ENCODE data around the gene ZNF346. TPM values are rescaled to one million over a fixed set of nuclear protein-coding genes. Genes with fewer than 3 reads are reported as not detected.
"Not testable (repeated sequence)": the region's sequence is repeated elsewhere in the genome, so short reads cannot be mapped to it uniquely, and the experiment has no call there.

Gene ZNF346
- total RNA-seq, 1 experiment from 2014 or later = 27.3 TPM

DNA sequence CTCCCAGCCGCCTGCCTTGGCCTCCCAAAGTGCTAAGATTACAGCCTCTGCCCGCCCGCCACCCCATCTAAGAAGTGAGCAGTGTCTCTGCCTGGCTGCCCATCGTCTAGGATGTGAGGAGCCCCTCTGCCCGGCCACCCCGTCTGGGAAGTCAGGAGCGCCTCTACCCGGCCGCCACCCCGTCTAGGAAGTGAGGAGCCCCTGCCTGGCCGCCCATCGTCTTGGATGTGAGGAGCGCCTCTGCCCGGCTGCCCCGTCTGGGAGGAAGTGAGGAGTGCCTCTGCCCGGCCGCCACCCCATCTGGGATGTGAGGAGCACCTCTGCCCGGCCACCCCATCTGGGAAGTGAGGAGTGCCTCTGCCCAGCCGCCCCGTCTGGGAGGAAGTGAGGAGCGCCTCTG is 38.9 kb upstream of the ZNF346 start:
- not testable (repeated sequence) for H3K9me3 ChIP-seq (ENCODE audit: low read depth, low read length, poor library complexity, severe bottlenecking); BruUV-seq (replicated peaks)
- peaks cover 16% of the 10 kb centered on the region for H3K36me3 ChIP-seq (ENCODE audit: insufficient read depth, low read length, poor library complexity, severe bottlenecking)

DNA sequence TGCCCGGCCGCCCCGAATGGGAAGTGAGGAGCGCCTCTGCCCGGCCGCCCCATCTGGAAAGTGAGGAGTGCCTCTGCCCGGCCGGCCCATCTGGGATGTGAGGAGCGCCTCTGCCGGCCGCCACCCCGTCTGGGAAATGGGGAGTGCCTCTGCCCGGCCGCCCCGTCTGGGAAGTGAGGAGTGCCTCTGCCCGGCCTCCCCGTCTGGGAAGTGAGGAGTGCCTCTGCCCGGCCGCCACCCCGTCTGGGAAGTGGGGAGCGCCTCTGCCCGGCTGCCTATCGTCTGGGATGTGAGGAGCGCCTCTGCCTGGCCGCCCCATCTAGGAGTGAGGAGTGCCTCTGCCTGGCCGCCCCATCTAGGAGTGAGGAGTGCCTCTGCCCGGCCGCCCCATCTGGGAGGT is 38.3 kb upstream of the ZNF346 start:
- POLR2A ChIA-PET (ENCODE audit: low non-redundant PET); intact Hi-C loops (cut with micrococcal nuclease; ENCODE audit: unreplicated experiment); BruUV-seq (replicated peaks); H3K27me3 ChIP-seq (replicated peaks; ENCODE audit: insufficient read depth, low read depth, low read length, poor library complexity); H3K4me1 ChIP-seq (ENCODE audit: insufficient read depth, low read length, poor library complexity, severe bottlenecking); H3K4me3 ChIP-seq (ENCODE audit: low read depth, low read length, poor library complexity, severe bottlenecking); CTCF ChIA-PET; DNase-seq (ENCODE audit: low spot score); H3K27ac ChIP-seq (ENCODE audit: low read depth, low read length, poor library complexity, severe bottlenecking); H3K9me3 ChIP-seq (ENCODE audit: low read depth, low read length, poor library complexity, severe bottlenecking): not testable (repeated sequence)
- peaks cover 16% of the 10 kb centered on the region for H3K36me3 ChIP-seq (ENCODE audit: insufficient read depth, low read length, poor library complexity, severe bottlenecking)

More for the DNA sequence above, 38.9 kb upstream of the ZNF346 start:
- H3K4me3 ChIP-seq (ENCODE audit: low read depth, low read length, poor library complexity, severe bottlenecking); DNase-seq (ENCODE audit: low spot score); H3K27ac ChIP-seq (ENCODE audit: low read depth, low read length, poor library complexity, severe bottlenecking); H3K4me1 ChIP-seq (ENCODE audit: insufficient read depth, low read length, poor library complexity, severe bottlenecking); CTCF ChIA-PET; intact Hi-C loops (cut with micrococcal nuclease; ENCODE audit: unreplicated experiment); H3K27me3 ChIP-seq (replicated peaks; ENCODE audit: insufficient read depth, low read depth, low read length, poor library complexity); POLR2A ChIA-PET (ENCODE audit: low non-redundant PET): not testable (repeated sequence)

DNA sequence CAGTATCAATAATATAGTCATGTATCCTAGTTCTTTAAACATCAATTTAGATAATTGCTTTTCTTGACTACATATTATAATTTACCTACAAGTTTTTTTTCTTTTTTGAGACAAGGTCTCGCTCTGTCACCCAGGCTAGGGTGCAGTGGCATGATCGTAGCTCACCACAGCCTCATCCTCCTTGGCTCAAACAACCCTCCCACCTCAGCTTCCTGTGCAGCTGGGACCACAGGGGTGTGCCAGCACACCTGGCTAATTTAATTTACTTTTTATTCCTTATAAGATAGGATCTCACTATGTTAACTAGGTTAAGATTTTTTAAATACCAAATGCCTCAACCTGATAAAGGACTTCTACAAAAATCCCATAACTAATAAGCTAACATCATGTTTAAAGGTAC is 37.0 kb upstream of the ZNF346 start:
- Histone ChIP-seq H3K9me3 (ENCODE audit: low read depth, low read length, poor library complexity, severe bottlenecking) (no peaks in the 10 kb centered on the region), H3K4me1 (ENCODE audit: insufficient read depth, low read length, poor library complexity, severe bottlenecking) (no peaks in the 10 kb centered on the region), H3K36me3 (ENCODE audit: insufficient read depth, low read length, poor library complexity, severe bottlenecking) (peaks cover 11% of the 10 kb centered on the region), H3K4me3 (ENCODE audit: low read depth, low read length, poor library complexity, severe bottlenecking) (no peak overlapping the region), H3K27ac (ENCODE audit: low read depth, low read length, poor library complexity, severe bottlenecking) (no peak overlapping the region), H3K27me3 (replicated peaks; ENCODE audit: insufficient read depth, low read depth, low read length, poor library complexity) (no peaks in the 10 kb centered on the region)
- intact Hi-C loops (cut with micrococcal nuclease; ENCODE audit: unreplicated experiment) = no loop called here
- no peak for TF ChIP-seq EZH2 (IDR thresholded peaks at IDR 0.05; ENCODE audit: borderline replicate concordance, low read depth, low read length, poor library complexity, severe bottlenecking)
- TF ChIP-seq, protein P1, sequence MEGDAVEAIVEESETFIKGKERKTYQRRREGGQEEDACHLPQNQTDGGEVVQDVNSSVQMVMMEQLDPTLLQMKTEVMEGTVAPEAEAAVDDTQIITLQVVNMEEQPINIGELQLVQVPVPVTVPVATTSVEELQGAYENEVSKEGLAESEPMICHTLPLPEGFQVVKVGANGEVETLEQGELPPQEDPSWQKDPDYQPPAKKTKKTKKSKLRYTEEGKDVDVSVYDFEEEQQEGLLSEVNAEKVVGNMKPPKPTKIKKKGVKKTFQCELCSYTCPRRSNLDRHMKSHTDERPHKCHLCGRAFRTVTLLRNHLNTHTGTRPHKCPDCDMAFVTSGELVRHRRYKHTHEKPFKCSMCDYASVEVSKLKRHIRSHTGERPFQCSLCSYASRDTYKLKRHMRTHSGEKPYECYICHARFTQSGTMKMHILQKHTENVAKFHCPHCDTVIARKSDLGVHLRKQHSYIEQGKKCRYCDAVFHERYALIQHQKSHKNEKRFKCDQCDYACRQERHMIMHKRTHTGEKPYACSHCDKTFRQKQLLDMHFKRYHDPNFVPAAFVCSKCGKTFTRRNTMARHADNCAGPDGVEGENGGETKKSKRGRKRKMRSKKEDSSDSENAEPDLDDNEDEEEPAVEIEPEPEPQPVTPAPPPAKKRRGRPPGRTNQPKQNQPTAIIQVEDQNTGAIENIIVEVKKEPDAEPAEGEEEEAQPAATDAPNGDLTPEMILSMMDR (conservative IDR thresholded peaks at IDR 0.05; ENCODE audit: low read depth, low read length) = no peak
- ChIA-PET POLR2A (ENCODE audit: low non-redundant PET) (no interaction called here), CTCF (no interaction called here)
- BruUV-seq (replicated peaks) = no TSS peak
- DNase-seq (ENCODE audit: low spot score) = no peak

DNA sequence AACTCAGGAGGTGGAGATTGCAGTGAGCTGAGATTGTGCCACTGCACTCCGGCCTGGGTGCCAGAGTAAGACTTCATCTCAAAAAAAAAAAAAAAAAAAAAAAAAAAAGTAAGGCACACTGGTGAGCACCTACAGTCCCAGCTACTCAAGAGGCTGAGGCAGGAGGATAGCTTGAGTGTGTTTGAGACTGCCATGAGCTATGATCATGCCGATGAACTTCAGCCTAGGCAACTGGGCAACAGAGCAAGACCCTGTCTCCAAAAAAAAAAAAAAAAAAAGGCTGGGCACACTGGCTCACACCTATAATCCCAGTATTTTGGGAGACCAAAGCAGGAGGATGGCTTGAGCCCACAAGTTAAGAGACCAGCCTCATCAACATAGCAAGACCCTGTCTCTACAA is 36.2 kb upstream of the ZNF346 start:
- DNase-seq (ENCODE audit: low spot score) = no peak
- peaks cover 7% of the 10 kb centered on the region for H3K36me3 ChIP-seq (ENCODE audit: insufficient read depth, low read length, poor library complexity, severe bottlenecking)
- CTCF ChIA-PET = interaction anchor here (0.6 kb wide), 1 partner anchor 228 kb away, joined by 5 read pairs; no protein-coding TSS in a partner anchor
- H3K9me3 ChIP-seq (ENCODE audit: low read depth, low read length, poor library complexity, severe bottlenecking) = no peaks in the 10 kb centered on the region
- no TSS peak for BruUV-seq (replicated peaks)
- intact Hi-C loops (cut with micrococcal nuclease; ENCODE audit: unreplicated experiment) = no loop called here
- H3K27me3 ChIP-seq (replicated peaks; ENCODE audit: insufficient read depth, low read depth, low read length, poor library complexity) = no peaks in the 10 kb centered on the region
- no peak for TF ChIP-seq EZH2 (IDR thresholded peaks at IDR 0.05; ENCODE audit: borderline replicate concordance, low read depth, low read length, poor library complexity, severe bottlenecking)
- TF ChIP-seq, protein P1 (conservative IDR thresholded peaks at IDR 0.05; ENCODE audit: low read depth, low read length) = no peak
- H3K4me3 ChIP-seq (ENCODE audit: low read depth, low read length, poor library complexity, severe bottlenecking) = no peak overlapping the region
- no peak overlapping the region for H3K27ac ChIP-seq (ENCODE audit: low read depth, low read length, poor library complexity, severe bottlenecking)
- H3K4me1 ChIP-seq (ENCODE audit: insufficient read depth, low read length, poor library complexity, severe bottlenecking) = no peaks in the 10 kb centered on the region
- POLR2A ChIA-PET (ENCODE audit: low non-redundant PET) = no interaction called here

Data from A673 (cell line).